Esophagus squamous epithelium (tissue), 5 donors: ENCODE measurements around the gene PTBP3. TPM values are rescaled to one million over a fixed set of nuclear protein-coding genes. Genes with fewer than 3 reads are reported as not detected.
A peak's percentile ranks its signal among the peaks of the same experiment; 100 is the strongest.

ENCODE experiments used
- DNase-seq: peaks from one replicate; lab custom pipeline; 2025; lab: John Stamatoyannopoulos, UW
- H3K27ac ChIP-seq, 4 donors: fragments of 200-600 bp; sonication (generic); one replicate each; pipeline ENCODE4 v1.5.1; 2016 to 2019; ENCODE audit warnings: mild to moderate bottlenecking in 1 of 4
- H3K27me3 ChIP-seq, 4 donors: fragments of 200-600 bp; sonication (generic); 1 replicate in 3 of 4; 2 replicates in 1 of 4; pipeline versions ENCODE4 v1.5.1 to v1.6.0; 2017 to 2021; ENCODE audit warnings: antibody characterized with exemption in 1 of 4
- H3K36me3 ChIP-seq, 3 donors: fragments of 200-600 bp; sonication (generic); one replicate each; pipeline ENCODE4 v1.5.1; 2016 to 2019
- H3K4me1 ChIP-seq, 3 donors: fragments of 200-600 bp; sonication (generic); one replicate each; pipeline ENCODE4 v1.5.1; 2017 to 2019
- H3K4me3 ChIP-seq, 4 donors: fragments of 200-600 bp; sonication (generic); 1 replicate in 3 of 4; 2 replicates in 1 of 4; pipeline ENCODE4 v1.5.1; 2016 to 2019; ENCODE audit warnings: mild to moderate bottlenecking in 2 of 4, moderate library complexity in 1 of 4
- H3K9me3 ChIP-seq, 3 donors: fragments of 200-600 bp; sonication (generic); one replicate each; pipeline ENCODE4 v1.5.1; 2016 to 2019
- CTCF ChIP-seq, 6 experiments: fragments of 450-650 bp in 4 of 6; fragments of 200-600 bp in 2 of 6; sonication (generic) in 2 of 6; IDR thresholded peaks; one replicate each; pipeline ENCODE4 v1.5.1; 2016 to 2019; ENCODE audit warnings: antibody characterized with exemption in 6 of 6, mild to moderate bottlenecking in 4 of 6, moderate library complexity in 4 of 6
- POLR2A ChIP-seq, 4 donors: fragments of 450-650 bp; IDR thresholded peaks; one replicate each; pipeline ENCODE4 v1.6.1; 2017; ENCODE audit warnings: antibody characterized with exemption in 4 of 4, mild to moderate bottlenecking in 4 of 4, moderate library complexity in 3 of 4
- WGBS, 2 donors: methylation state at CpG; one replicate each; pipeline ENCODE4 v1.1.5; 2018; 5-methylcytosine and 5-hydroxymethylcytosine counted together
- intact Hi-C: fragments of 100-400 bp; cut with DNase I; formaldehyde crosslinking; loops from one replicate; pipeline ENCODE4 v1.15.0; 2022
- total RNA-seq, 4 donors: library from RNA; depleted of rRNA; stranded (reverse); fragments of >200 nt; gene quantifications; one replicate each; pipeline ENCODE4 v1.1.0, GENCODE V29; 2016
- donor health status: DM: yes; HTN: yes; CAD: no.

Gene PTBP3
- total RNA-seq, 4 donors from 2014 or later: 71.9 to 113 (median 88.8) TPM

DNA sequence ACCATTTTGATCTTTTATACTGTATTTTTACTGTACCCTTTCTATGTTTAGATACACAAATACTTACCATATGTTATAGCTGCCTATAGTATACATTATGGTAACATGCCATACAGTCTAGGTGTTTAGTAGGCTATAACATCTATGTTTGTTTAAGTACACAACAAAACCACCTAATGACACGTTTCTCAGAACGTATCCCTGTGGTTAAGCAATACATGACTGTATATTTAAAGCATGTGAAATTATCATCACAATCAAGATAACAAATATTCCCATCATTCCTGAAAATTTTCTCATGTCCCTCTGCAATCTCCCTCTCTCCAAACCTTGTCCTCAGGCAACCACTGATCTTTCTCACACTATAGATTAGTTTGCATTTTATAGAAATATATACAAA is 91.9 kb downstream of the PTBP3 start:
- intact Hi-C loops: no loop called here
- WGBS, 2 donors: 55 to 67% methylated on average over 2 of the region's 2 CpGs
- H3K9me3 ChIP-seq: no peaks in the 10 kb centered on the region

DNA sequence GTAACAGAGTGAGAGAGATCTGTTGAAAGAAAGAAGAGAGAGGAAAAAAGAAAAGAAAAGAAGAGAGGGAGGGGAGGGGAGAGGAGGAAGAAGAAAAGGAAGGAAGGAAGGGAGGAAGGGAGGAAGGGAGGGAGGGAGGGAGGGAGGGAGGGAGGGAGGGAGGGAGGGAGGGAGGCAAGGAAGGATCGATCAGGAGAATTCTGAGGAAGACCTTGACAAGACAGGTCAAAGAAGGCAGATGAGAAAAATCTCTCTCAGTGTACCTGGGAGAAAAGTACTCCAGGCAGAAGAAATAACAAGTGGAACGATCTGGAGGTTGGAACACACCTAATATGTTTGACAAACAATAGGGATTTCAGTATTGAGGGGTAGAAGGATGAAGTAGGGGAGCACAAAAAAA is 93.7 kb downstream of the PTBP3 start:
- DNase-seq: no peak
- Histone ChIP-seq H3K4me1 (peaks cover 0 to 14% (median 0%) of the 10 kb centered on the region in 3 donors), H3K27me3 (no peaks in the 10 kb centered on the region), H3K36me3 (peaks cover 0 to 51% (median 0%) of the 10 kb centered on the region in 3 donors), H3K4me3 (no peak overlapping the region), H3K9me3 (no peaks in the 10 kb centered on the region), H3K27ac (peak overlapping the region in 1 of 4 donors; percentile 45)
- TF ChIP-seq POLR2A (IDR thresholded peaks at IDR 0.05) (no peak), CTCF (IDR thresholded peaks at IDR 0.05) (no peak)
- 80 to 91% methylated on average over 2 of the region's 2 CpGs for WGBS, 2 donors
- intact Hi-C loops: no loop called here

More for the DNA sequence above, 91.9 kb downstream of the PTBP3 start:
- DNase-seq: no peak
- Histone ChIP-seq H3K36me3 (peaks cover 0 to 58% (median 0%) of the 10 kb centered on the region in 3 donors), H3K27ac (no peak overlapping the region), H3K4me3 (no peak overlapping the region), H3K4me1 (peaks cover 0 to 19% (median 0%) of the 10 kb centered on the region in 3 donors), H3K27me3 (no peaks in the 10 kb centered on the region)
- TF ChIP-seq POLR2A (IDR thresholded peaks at IDR 0.05): no peak
- no peak for TF ChIP-seq CTCF (IDR thresholded peaks at IDR 0.05)

DNA sequence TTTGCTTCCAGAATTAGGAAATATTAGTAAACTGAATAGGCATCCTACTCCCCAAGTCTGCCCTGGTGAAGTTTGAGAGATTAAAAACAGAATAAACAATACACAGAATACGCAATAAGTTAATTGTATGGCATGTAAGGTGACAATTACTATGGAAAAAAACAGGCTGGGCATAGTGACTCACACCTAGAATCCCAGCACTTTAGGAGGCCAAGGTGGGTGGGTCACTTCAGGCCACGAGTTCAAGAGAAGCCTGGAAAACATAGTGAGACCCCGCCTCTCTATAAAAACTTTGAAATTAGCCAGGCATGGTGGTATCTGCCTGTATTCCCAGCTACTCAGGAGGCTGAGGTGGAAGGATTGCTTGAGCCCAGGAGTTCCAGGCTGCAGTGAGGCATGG is 94.1 kb downstream of the PTBP3 start:
- peaks cover 0 to 47% (median 0%) of the 10 kb centered on the region in 3 donors for H3K36me3 ChIP-seq
- no peak for DNase-seq
- peak overlapping the region in 1 of 4 donors; percentile 45 for H3K27ac ChIP-seq
- intact Hi-C loops: no loop called here
- H3K9me3 ChIP-seq: no peaks in the 10 kb centered on the region
- TF ChIP-seq CTCF (IDR thresholded peaks at IDR 0.05) (no peak), POLR2A (IDR thresholded peaks at IDR 0.05) (no peak)
- no peak overlapping the region for H3K4me3 ChIP-seq
- H3K27me3 ChIP-seq: no peaks in the 10 kb centered on the region
- WGBS, 2 donors: 62 to 80% methylated on average over 3 of the region's 3 CpGs
- peaks cover 0 to 11% (median 0%) of the 10 kb centered on the region in 3 donors for H3K4me1 ChIP-seq

- Histone ChIP-seq H3K36me3 (peaks cover 0 to 56% (median 4%) of the 10 kb centered on the region in 3 donors), H3K27me3 (no peaks in the 10 kb centered on the region), H3K27ac (no peak overlapping the region), H3K4me1 (peaks cover 0 to 11% (median 0%) of the 10 kb centered on the region in 3 donors), H3K4me3 (no peak overlapping the region), H3K9me3 (no peaks in the 10 kb centered on the region)
- intact Hi-C loops: no loop called here
- no peak for DNase-seq
- WGBS, 2 donors: 93 to 94% methylated on average over 4 of the region's 4 CpGs
- TF ChIP-seq POLR2A (IDR thresholded peaks at IDR 0.05) (no peak), CTCF (IDR thresholded peaks at IDR 0.05) (no peak)
These were observed 98.6 kb downstream of the PTBP3 start for GRCh38 chr9:112234779-112235178.

GRCh38 chr9:112233769-112234168 is 99.7 kb downstream of the PTBP3 start:
- H3K27ac ChIP-seq: no peak overlapping the region
- TF ChIP-seq POLR2A (IDR thresholded peaks at IDR 0.05) (no peak), CTCF (IDR thresholded peaks at IDR 0.05) (no peak)
- intact Hi-C loops: no loop called here
- H3K4me1 ChIP-seq: peaks cover 0 to 3% (median 0%) of the 10 kb centered on the region in 3 donors
- H3K4me3 ChIP-seq: no peak overlapping the region
- H3K9me3 ChIP-seq: no peaks in the 10 kb centered on the region
- WGBS, 2 donors: 62 to 100% methylated on average over 1 of the region's 1 CpG
- H3K36me3 ChIP-seq: peaks cover 0 to 66% (median 4%) of the 10 kb centered on the region in 3 donors
- no peak for DNase-seq
- no peaks in the 10 kb centered on the region for H3K27me3 ChIP-seq
